Type B pancreatic cell (in vitro differentiated cells): ENCODE results near the gene LHFPL3. TPM values are rescaled to one million over a fixed set of nuclear protein-coding genes. Genes with fewer than 3 reads are reported as not detected.

Experiments used
- DNase-seq: peaks from one replicate; pipeline ENCODE4 v3.0.0; 2021; ENCODE audit warnings: mixed read lengths; ENCODE audit not compliant: unreplicated experiment; ENCODE audit errors: extremely low spot score
- H3K27ac Mint-ChIP-seq: 2 replicates; pipeline ENCODE4 v1.8.0; 2021; ENCODE audit warnings: mild to moderate bottlenecking, mixed read lengths
- H3K27me3 Mint-ChIP-seq: 2 replicates; pipeline ENCODE4 v1.8.0; 2021; ENCODE audit warnings: mixed read lengths
- H3K36me3 Mint-ChIP-seq: 2 replicates; pipeline ENCODE4 v1.8.0; 2021; ENCODE audit warnings: mixed read lengths
- H3K4me1 Mint-ChIP-seq: one replicate; pipeline ENCODE4 v1.8.0; 2021; ENCODE audit warnings: mixed read lengths; ENCODE audit not compliant: unreplicated experiment
- H3K4me3 Mint-ChIP-seq: 2 replicates; pipeline ENCODE4 v1.8.0; 2021; ENCODE audit warnings: mild to moderate bottlenecking, mixed read lengths
- H3K9me3 Mint-ChIP-seq: 2 replicates; pipeline ENCODE4 v1.8.0; 2021; ENCODE audit warnings: mixed read lengths
- total RNA-seq: library from RNA; stranded (reverse); gene quantifications from 2 replicates; pipeline ENCODE4 v1.2.1, GENCODE V29; 2021; ENCODE audit warnings: low replicate concordance
- TF ChIP-seq, protein P1 (sequence below): fragments of 200-600 bp; sonication (generic); conservative IDR thresholded peaks from 2 replicates; pipeline ENCODE4 v1.5.0; 2021; ENCODE audit warnings: antibody characterized with exemption, mild to moderate bottlenecking

The LHFPL3 gene
- total RNA-seq, 1 donor from 2014 or later, result 0.31 TPM

DNA sequence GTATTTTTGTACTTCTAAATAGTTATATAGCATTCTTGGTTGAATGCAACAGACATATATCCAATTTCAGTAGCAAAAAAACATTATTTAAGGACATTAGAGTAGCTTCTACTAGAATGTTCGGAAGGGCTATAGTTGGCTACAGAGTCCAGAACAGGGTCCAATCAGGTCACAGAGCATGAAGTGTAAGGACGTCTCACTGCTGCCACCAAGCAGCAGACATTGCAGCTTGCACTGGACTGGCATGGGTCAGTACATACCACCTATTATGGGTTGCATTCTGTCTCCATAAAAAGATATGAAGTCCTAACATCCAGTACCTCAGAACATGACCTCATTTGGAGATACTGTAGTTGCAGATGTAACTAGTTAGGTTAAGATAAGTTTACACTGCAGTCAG lies 87.3 kb downstream of the LHFPL3 start:
- H3K4me1 Mint-ChIP-seq, result no peaks in the 10 kb centered on the region
- no peak overlapping the region for H3K4me3 Mint-ChIP-seq
- no peak overlapping the region for H3K27ac Mint-ChIP-seq
- TF ChIP-seq, protein P1, sequence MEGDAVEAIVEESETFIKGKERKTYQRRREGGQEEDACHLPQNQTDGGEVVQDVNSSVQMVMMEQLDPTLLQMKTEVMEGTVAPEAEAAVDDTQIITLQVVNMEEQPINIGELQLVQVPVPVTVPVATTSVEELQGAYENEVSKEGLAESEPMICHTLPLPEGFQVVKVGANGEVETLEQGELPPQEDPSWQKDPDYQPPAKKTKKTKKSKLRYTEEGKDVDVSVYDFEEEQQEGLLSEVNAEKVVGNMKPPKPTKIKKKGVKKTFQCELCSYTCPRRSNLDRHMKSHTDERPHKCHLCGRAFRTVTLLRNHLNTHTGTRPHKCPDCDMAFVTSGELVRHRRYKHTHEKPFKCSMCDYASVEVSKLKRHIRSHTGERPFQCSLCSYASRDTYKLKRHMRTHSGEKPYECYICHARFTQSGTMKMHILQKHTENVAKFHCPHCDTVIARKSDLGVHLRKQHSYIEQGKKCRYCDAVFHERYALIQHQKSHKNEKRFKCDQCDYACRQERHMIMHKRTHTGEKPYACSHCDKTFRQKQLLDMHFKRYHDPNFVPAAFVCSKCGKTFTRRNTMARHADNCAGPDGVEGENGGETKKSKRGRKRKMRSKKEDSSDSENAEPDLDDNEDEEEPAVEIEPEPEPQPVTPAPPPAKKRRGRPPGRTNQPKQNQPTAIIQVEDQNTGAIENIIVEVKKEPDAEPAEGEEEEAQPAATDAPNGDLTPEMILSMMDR, result no peak
- DNase-seq, result no peak
- no peaks in the 10 kb centered on the region for H3K36me3 Mint-ChIP-seq
- H3K27me3 Mint-ChIP-seq, result no peaks in the 10 kb centered on the region
- no peaks in the 10 kb centered on the region for H3K9me3 Mint-ChIP-seq

DNA sequence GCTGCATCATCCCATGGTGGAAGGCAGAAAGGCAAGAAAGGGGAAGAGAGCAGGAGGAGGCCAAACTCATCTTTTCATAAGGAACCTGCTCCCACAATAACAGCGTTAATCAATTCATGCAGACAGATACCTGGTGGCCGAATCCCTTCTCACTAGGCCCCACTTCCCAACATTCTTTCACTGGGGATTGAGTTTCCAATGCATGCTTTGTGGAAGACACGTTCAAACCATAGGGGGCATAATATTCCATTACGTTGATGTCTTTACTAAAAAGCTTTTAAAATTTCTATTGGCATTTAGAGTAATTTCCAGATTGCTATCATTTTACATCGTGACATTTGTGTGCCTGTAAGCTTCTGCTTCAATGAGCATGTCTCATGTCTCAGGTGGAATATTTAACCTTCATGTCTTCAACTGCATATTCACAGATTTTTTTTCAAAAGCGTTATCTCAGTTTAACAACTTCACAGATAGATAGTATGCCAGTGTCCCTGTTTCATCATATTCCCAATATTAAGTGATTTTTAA lies 88.5 kb downstream of the LHFPL3 start:
- H3K9me3 Mint-ChIP-seq, result no peaks in the 10 kb centered on the region
- no peak for DNase-seq
- no peaks in the 10 kb centered on the region for H3K4me1 Mint-ChIP-seq
- no peaks in the 10 kb centered on the region for H3K36me3 Mint-ChIP-seq
- TF ChIP-seq, protein P1, result no peak
- no peak overlapping the region for H3K4me3 Mint-ChIP-seq
- no peak overlapping the region for H3K27ac Mint-ChIP-seq
- H3K27me3 Mint-ChIP-seq, result no peaks in the 10 kb centered on the region

DNA sequence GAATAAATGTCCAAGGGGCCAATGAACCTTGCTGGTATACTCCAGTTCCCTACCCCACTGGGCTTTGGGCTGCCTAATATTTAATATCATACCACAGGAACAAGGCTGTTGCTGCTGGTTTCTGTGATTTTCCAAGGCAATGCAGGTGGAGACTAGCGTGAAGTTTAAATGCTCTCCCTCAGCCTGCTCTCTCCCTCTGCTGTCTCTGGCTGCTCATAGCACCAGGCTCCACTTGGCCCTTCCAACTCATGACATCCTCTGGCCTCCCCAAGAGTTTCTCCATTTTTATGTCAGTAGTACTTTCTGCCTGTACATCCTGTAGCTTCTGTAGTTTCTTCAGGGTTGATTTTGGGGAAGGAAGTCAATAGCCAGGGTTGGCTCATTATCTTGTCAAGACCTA lies 103.5 kb downstream of the LHFPL3 start:
- no peaks in the 10 kb centered on the region for H3K27me3 Mint-ChIP-seq
- H3K36me3 Mint-ChIP-seq, result no peaks in the 10 kb centered on the region
- no peaks in the 10 kb centered on the region for H3K4me1 Mint-ChIP-seq
- no peaks in the 10 kb centered on the region for H3K9me3 Mint-ChIP-seq
- no peak overlapping the region for H3K27ac Mint-ChIP-seq
- DNase-seq, result no peak
- TF ChIP-seq, protein P1, result no peak
- H3K4me3 Mint-ChIP-seq, result no peak overlapping the region

DNA sequence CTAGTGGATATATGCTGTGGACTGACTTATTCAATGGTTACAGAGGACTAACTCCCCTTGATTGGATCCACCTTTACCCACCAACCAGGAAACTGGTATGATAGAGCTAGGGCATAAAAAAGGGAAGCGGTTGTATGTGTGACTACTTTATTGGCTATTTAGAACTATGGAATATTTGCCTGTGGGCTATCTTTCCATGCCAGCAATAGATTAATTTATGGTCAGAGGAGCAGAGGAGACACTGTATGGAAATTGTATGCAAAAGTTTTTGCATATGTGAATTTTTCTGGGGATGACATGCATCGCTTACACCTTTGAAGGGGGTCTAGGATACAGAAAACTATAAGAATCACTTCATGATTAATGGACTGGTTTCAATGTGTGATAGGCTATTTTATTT lies 105.7 kb downstream of the LHFPL3 start:
- TF ChIP-seq, protein P1, result no peak
- H3K27me3 Mint-ChIP-seq, result no peaks in the 10 kb centered on the region
- no peak overlapping the region for H3K27ac Mint-ChIP-seq
- DNase-seq, result no peak
- no peak overlapping the region for H3K4me3 Mint-ChIP-seq
- H3K4me1 Mint-ChIP-seq, result no peaks in the 10 kb centered on the region
- H3K9me3 Mint-ChIP-seq, result no peaks in the 10 kb centered on the region
- H3K36me3 Mint-ChIP-seq, result no peaks in the 10 kb centered on the region

DNA sequence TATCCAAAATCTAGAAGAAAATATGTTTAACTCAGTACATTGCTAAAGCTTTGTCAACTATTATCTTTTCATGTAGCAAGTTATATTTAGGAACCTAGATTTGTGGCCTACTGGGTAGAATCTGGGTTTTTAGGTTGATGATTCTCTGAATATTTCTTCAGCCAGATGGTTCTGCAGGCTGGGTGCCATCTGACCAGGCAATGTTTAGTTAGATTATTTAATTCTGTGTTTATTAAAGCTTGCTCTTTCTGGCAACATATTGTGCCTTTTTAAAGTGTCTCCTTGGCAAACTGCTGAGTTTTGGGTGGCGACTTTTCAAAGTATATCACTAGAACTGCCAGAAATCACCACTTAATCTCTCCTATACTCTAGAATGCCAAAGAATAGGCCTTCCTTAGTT lies 114.1 kb downstream of the LHFPL3 start:
- TF ChIP-seq, protein P1, result no peak
- H3K27ac Mint-ChIP-seq, result no peak overlapping the region
- no peaks in the 10 kb centered on the region for H3K27me3 Mint-ChIP-seq
- no peak overlapping the region for H3K4me3 Mint-ChIP-seq
- H3K9me3 Mint-ChIP-seq, result no peaks in the 10 kb centered on the region
- no peak for DNase-seq
- no peaks in the 10 kb centered on the region for H3K36me3 Mint-ChIP-seq
- no peaks in the 10 kb centered on the region for H3K4me1 Mint-ChIP-seq

DNA sequence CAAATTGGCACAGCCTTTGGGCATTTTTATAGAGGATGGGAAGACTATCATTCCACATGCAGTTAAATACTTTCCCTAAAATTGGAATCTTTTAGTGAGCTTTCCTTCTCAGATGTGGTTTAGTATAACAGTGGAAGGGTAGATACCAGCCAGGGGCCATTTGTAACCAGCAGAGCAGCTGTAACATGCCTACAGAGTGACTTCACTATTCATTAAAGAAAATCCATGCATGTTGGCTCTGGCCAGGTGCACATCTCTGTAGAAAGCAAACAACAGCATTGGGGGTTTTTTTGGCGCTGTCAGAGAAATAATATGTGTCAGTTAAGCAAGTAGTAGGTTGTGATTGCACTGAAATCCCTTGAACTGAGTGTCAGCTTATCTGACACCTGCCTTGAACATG lies 115.6 kb downstream of the LHFPL3 start:
- Mint-ChIP-seq H3K27me3 (no peaks in the 10 kb centered on the region), H3K27ac (no peak overlapping the region), H3K9me3 (no peaks in the 10 kb centered on the region), H3K36me3 (no peaks in the 10 kb centered on the region), H3K4me3 (no peak overlapping the region), H3K4me1 (no peaks in the 10 kb centered on the region)
- no peak for DNase-seq
- TF ChIP-seq, protein P1, result no peak
